Hair follicular keratinocyte (primary cell): ENCODE data around the gene MED28. TPM values are rescaled to one million over a fixed set of nuclear protein-coding genes. Genes with fewer than 3 reads are reported as not detected.

Experiments used
- total RNA-seq: library from RNA; depleted of rRNA; stranded (reverse); fragments of >200 nt; gene quantifications from 2 replicates; pipeline ENCODE4 v1.2.3, GENCODE V29; 2015

The MED28 gene, protein sequence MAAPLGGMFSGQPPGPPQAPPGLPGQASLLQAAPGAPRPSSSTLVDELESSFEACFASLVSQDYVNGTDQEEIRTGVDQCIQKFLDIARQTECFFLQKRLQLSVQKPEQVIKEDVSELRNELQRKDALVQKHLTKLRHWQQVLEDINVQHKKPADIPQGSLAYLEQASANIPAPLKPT
- total RNA-seq = 5.2 and 9.4 TPM in 2 replicates

DNA sequence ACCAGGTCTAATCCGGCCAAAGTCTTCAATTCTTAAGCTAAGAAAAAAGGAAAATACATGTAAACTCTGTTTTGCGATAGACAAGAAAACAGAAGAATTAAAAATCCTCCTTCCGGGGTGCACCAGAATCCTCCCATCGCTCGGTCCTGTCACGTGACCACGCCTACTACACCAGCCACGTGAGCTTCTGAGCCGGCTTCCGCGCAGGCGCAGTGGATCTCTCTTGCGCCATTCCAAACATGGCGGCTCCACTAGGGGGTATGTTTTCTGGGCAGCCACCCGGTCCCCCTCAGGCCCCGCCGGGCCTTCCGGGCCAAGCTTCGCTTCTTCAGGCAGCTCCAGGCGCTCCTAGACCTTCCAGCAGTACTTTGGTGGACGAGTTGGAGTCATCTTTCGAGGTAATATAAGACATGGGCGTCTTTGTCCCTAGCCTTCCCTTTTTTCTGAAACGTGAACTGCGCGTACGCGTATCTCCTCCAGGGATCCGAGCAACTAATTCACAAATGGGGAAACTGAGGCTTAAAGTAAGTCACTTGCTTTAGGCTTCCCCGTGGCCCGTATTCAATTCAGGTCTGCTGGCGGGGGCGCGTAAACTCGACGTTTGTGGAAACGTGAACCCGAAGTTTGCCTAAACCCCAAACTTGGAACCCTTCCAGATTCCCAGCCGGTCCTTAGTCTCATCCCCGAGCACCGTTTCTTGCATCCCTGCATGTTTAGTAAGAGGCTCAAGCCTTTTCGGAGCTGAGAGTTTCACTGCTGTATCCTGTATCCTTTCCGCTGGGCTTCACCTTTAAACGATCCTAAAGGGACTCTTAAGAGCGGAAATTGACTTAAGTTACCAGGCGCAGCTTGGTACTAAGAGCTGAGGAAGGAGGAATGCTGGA is at the start of gene MED28:
MED28 (plus strand) TSS at position 226 of the 884 bp plus-strand sequence; CDS start at position 240, 14 bp downstream.

DNA sequence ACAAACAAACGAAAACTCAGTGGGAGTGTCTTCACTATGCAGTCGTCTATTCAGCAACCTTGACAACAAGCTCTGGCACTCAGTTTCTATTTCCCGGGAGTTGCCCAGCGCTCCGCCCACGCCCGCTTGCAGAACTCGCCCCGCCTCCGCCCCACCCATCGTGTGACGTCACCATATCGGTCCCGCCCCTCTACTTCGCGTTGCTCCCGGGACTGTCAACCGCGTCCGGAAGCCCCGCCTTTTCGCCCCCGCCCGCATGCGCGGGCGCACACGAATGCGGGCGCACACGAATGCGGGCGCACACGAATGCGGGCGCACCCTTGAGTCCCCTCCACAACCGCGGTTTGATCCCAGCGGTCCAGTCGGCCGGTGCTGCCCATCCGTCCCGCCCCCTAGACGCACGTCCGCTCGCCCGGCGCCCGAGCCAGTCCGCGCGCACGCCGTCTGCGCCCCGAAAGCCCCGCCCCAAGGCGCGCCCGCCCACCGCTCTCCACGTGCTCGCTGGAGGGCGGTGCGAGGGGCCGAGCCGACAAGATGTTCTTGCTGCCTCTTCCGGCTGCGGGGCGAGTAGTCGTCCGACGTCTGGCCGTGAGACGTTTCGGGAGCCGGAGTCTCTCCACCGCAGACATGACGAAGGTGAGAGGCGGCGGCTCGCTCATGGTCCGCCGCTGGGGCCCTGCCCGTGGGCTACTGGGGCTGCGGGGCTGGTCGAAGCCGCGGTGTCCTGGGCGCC is 37.3 kb upstream of the MED28 start, which contains the start of gene LAP3:
LAP3 (plus strand) TSS at position 267 of the 733 bp plus-strand sequence; CDS start at position 535, 268 bp downstream.

Other genes starting within 250 kb of the MED28 start
- 12.8 and 18.1 TPM in 2 replicates for gene QDPR, start 102.6 kb upstream of the MED28 start, total RNA-seq
- gene CLRN2, start 99.5 kb upstream of the MED28 start, total RNA-seq = not detected in 2 replicates
- gene LAP3, start 37.4 kb upstream of the MED28 start, total RNA-seq = 62.6 and 72.5 TPM in 2 replicates
- under 0.01 TPM in 1 of 2 replicates, not detected in the other for gene FAM184B, start 167.0 kb downstream of the MED28 start, total RNA-seq
- gene DCAF16, start 196.1 kb downstream of the MED28 start, total RNA-seq = 12.5 and 16.1 TPM in 2 replicates
- 8.2 and 45.3 TPM in 2 replicates for gene NCAPG, start 196.3 kb downstream of the MED28 start, total RNA-seq